NCI-H524 treated with DMSO at 0.1 percent for 48 hours (cell line): ENCODE measurements around the gene ATP11C.
"Not testable (repeated sequence)": the region's sequence is repeated elsewhere in the genome, so short reads cannot be mapped to it uniquely, and the experiment has no call there.

Experiments used
- DNase-seq: peaks from one replicate; lab custom pipeline; 2025; lab: John Stamatoyannopoulos, UW

ATP11C gene

GRCh38 chrX:139856826-139857225 lies 76.0 kb downstream of the ATP11C start:
- not testable (repeated sequence) for DNase-seq

GRCh38 chrX:139851730-139852129 lies 81.1 kb downstream of the ATP11C start:
- no peak for DNase-seq

GRCh38 chrX:139850968-139851367 lies 81.9 kb downstream of the ATP11C start:
- DNase-seq: no peak

GRCh38 chrX:139844884-139845283 lies 88.0 kb downstream of the ATP11C start:
- no peak for DNase-seq

- no peak for DNase-seq
Measured at GRCh38 chrX:139844163-139844562, 88.7 kb downstream of the ATP11C start.

GRCh38 chrX:139842326-139843185 lies 90.3 kb downstream of the ATP11C start:
- no peak for DNase-seq

GRCh38 chrX:139836335-139836734 lies 96.5 kb downstream of the ATP11C start:
- DNase-seq: not testable (repeated sequence)

GRCh38 chrX:139834879-139835278 lies 98.0 kb downstream of the ATP11C start:
- DNase-seq: no peak

GRCh38 chrX:139832718-139833309 lies 100.0 kb downstream of the ATP11C start:
- DNase-seq: no peak

- no peak for DNase-seq
Measured at GRCh38 chrX:139831675-139832456, 101.0 kb downstream of the ATP11C start.

GRCh38 chrX:139831017-139831416 lies 101.8 kb downstream of the ATP11C start:
- DNase-seq: no peak

- no peak for DNase-seq
Measured at GRCh38 chrX:139828830-139829229, 104.0 kb downstream of the ATP11C start.

- no peak for DNase-seq
Measured at GRCh38 chrX:139828033-139828432, 104.8 kb downstream of the ATP11C start.

- no peak for DNase-seq
Measured at GRCh38 chrX:139826065-139827044, 106.5 kb downstream of the ATP11C start.

- no peak for DNase-seq
Measured at GRCh38 chrX:139825618-139826017, 107.2 kb downstream of the ATP11C start.

- no peak for DNase-seq
Measured at GRCh38 chrX:139823806-139824205, 109.0 kb downstream of the ATP11C start.

- no peak for DNase-seq
Measured at GRCh38 chrX:139820358-139820984, 112.4 kb downstream of the ATP11C start.

GRCh38 chrX:139816204-139816603 lies 116.6 kb downstream of the ATP11C start:
- no peak for DNase-seq

- no peak for DNase-seq
Measured at GRCh38 chrX:139815771-139816170, 117.1 kb downstream of the ATP11C start.

- no peak for DNase-seq
Measured at GRCh38 chrX:139811942-139812629, 120.8 kb downstream of the ATP11C start.
